GM19463 (cell line): ENCODE results near the gene MRPL48.
A peak's percentile ranks its signal among the peaks of the same experiment; 100 is the strongest.
"Not testable (repeated sequence)": the region's sequence is repeated elsewhere in the genome, so short reads cannot be mapped to it uniquely, and the experiment has no call there.

Source experiments
- ATAC-seq: cut with Tn5 transposase; IDR thresholded peaks from one replicate; pipeline ENCODE4 v1.9.1; 2021; ENCODE audit warnings: mild to moderate bottlenecking, moderate library complexity; ENCODE audit not compliant: unreplicated experiment

Gene MRPL48

GRCh38 chr11:73787643-73788558 lies at the start of gene MRPL48:
Gene MRPL48, plus strand, starts transcription at chr11:73787874. Its CDS starts 98 bp downstream, at chr11:73787972.
- ATAC-seq, result peak; percentile 97

GRCh38 chr11:73743045-73743444 lies 44.6 kb upstream of the MRPL48 start:
- no peak for ATAC-seq

GRCh38 chr11:73746701-73747100 lies 41.0 kb upstream of the MRPL48 start:
- no peak for ATAC-seq

GRCh38 chr11:73747762-73748161 lies 39.9 kb upstream of the MRPL48 start:
- no peak for ATAC-seq

GRCh38 chr11:73748300-73748699 lies 39.4 kb upstream of the MRPL48 start:
- ATAC-seq, result no peak

GRCh38 chr11:73749118-73749517 lies 38.6 kb upstream of the MRPL48 start:
- no peak for ATAC-seq

- no peak for ATAC-seq
Measured at GRCh38 chr11:73750228-73750627, 37.4 kb upstream of the MRPL48 start.

GRCh38 chr11:73750862-73751261 lies 36.8 kb upstream of the MRPL48 start:
- not testable (repeated sequence) for ATAC-seq

- ATAC-seq, result no peak
Measured at GRCh38 chr11:73752216-73752867, 35.3 kb upstream of the MRPL48 start.

- ATAC-seq, result no peak
Measured at GRCh38 chr11:73752903-73753302, 34.8 kb upstream of the MRPL48 start.

- ATAC-seq, result no peak
Measured at GRCh38 chr11:73753938-73754337, 33.7 kb upstream of the MRPL48 start.

GRCh38 chr11:73755670-73756069 lies 32.0 kb upstream of the MRPL48 start:
- ATAC-seq, result no peak

GRCh38 chr11:73757598-73757997 lies 30.1 kb upstream of the MRPL48 start:
- ATAC-seq, result no peak

- ATAC-seq, result no peak
Measured at GRCh38 chr11:73758451-73758850, 29.2 kb upstream of the MRPL48 start.

GRCh38 chr11:73759610-73760134 lies 28.0 kb upstream of the MRPL48 start:
- ATAC-seq, result no peak

GRCh38 chr11:73760135-73760678 lies 27.5 kb upstream of the MRPL48 start:
- ATAC-seq, result no peak

GRCh38 chr11:73760679-73761402 lies 26.8 kb upstream of the MRPL48 start, which contains the start of gene RAB6A:
Gene RAB6A, minus strand, starts transcription at chr11:73761074. Its CDS starts 439 bp downstream, at chr11:73760635.
- peak; percentile 90 for ATAC-seq

GRCh38 chr11:73761403-73761945 lies 26.2 kb upstream of the MRPL48 start:
- ATAC-seq, result no peak

- no peak for ATAC-seq
Measured at GRCh38 chr11:73762732-73763131, 24.9 kb upstream of the MRPL48 start.

GRCh38 chr11:73766763-73767162 lies 20.9 kb upstream of the MRPL48 start:
- ATAC-seq, result no peak
